Adrenal gland (tissue), 12 donors: Measurements from ENCODE around the gene TUBB2B. TPM values are rescaled to one million over a fixed set of nuclear protein-coding genes. Genes with fewer than 3 reads are reported as not detected.

Experiments
- DNase-seq, 7 donors: peaks; one replicate each; pipeline ENCODE4 v3.0.0-alpha.2; 2019 to 2020
- H3K27ac ChIP-seq, 5 donors: fragments of 200-600 bp; sonication (generic) in 4 of 5; 1 replicate in 3 of 5; 2 replicates in 2 of 5; pipeline versions ENCODE4 v1.5.1 to v1.8.0; 2016 to 2020; ENCODE audit warnings: mild to moderate bottlenecking in 1 of 5
- H3K27me3 ChIP-seq: fragments of 200-600 bp; 2 replicates; pipeline ENCODE4 v1.8.0; 2021
- H3K36me3 ChIP-seq, 2 donors: fragments of 200-600 bp; replicated peaks in 1 of 2; 1 replicate in 1 of 2; 2 replicates in 1 of 2; pipeline versions ENCODE4 v1.5.1 to v1.8.0; 2018 to 2022
- H3K4me1 ChIP-seq, 2 donors: fragments of 200-600 bp; replicated peaks in 1 of 2; 1 replicate in 1 of 2; 2 replicates in 1 of 2; pipeline versions ENCODE4 v1.5.1 to v1.8.0; 2018 to 2021
- H3K4me3 ChIP-seq, 4 donors: fragments of 200-600 bp; sonication (generic) in 3 of 4; one replicate each; pipeline ENCODE4 v1.5.1; 2016 to 2018
- H3K9me3 ChIP-seq, 3 donors: fragments of 200-600 bp; sonication (generic) in 1 of 3; replicated peaks in 1 of 3; 1 replicate in 2 of 3; 2 replicates in 1 of 3; pipeline versions ENCODE4 v1.5.1 to v1.8.0; 2016 to 2021
- POLR2A ChIP-seq, 2 donors: fragments of 450-650 bp; IDR thresholded peaks; one replicate each; pipeline ENCODE4 v1.6.1; 2017; ENCODE audit warnings: antibody characterized with exemption in 2 of 2, mild to moderate bottlenecking in 2 of 2, moderate library complexity in 1 of 2
- WGBS, 4 donors: extraction: QIAGEN DNeasy Blood & Tissue Kit in 2 of 4; methylation state at CpG; one replicate each; pipeline versions ENCODE4 v1.1.5 to v1.1.7; 2013 to 2017; 5-methylcytosine and 5-hydroxymethylcytosine counted together
- intact Hi-C, 2 donors: fragments of 100-400 bp; cut with DNase I; formaldehyde crosslinking; loops; one replicate each; pipeline versions ENCODE4 v1.14.1 to v1.15.0; 2022 to 2023
- polyA plus RNA-seq, 3 donors: library from polyadenylated mRNA; stranded (reverse); fragments of 200-250 nt in 2 of 3; fragments of 350-450 nt in 1 of 3; fragmentation: Illumina TruSeq in 1 of 3; extraction: RNeasy Lipid Tissue Mini Kit (QIAGEN cat#74804) in 1 of 3; gene quantifications; one replicate each; pipeline ENCODE4 v1.2.3, GENCODE V29; 2013 to 2014
- total RNA-seq, 9 donors: library from RNA; depleted of rRNA in 4 of 9; stranded (reverse); fragments of >200 nt in 4 of 9; fragments of 120-200 nt in 1 of 9; fragmentation: NEBNext Ultra II Directional in 1 of 9; extraction: Animal tissue kit (Norgen Biotek cat#: 25700) in 1 of 9; gene quantifications; one replicate each; pipeline versions ENCODE4 v1.1.0 to v1.2.4, GENCODE V29; 2013 to 2023
- TF ChIP-seq, protein P1 (sequence below), 6 experiments: fragments of 450-650 bp in 4 of 6; fragments of 200-600 bp in 2 of 6; sonication (generic) in 1 of 6; IDR thresholded peaks; 1 replicate in 5 of 6; 2 replicates in 1 of 6; pipeline versions ENCODE4 v1.5.1 to v1.8.0; 2016 to 2021; ENCODE audit warnings: antibody characterized with exemption in 6 of 6, mild to moderate bottlenecking in 2 of 6, moderate library complexity in 1 of 6
- donor health status: healthy with polysubstance abuse.
- donor health status: Bipolar disorder and iron deficiency.
- donor health status: DM: yes; HTN: yes; CAD: no.
- donor health status: DM: no; HTN: no; CAD: no.
- donor health status: DM: no; HTN: no; CAD: no.
- donor health status: DM: yes; HTN: yes; CAD: no.

Gene TUBB2B
- total and polyA plus RNA-seq, 12 donors: 0.98 to 37.3 (median 2.1) TPM; not detected in 1

DNA sequence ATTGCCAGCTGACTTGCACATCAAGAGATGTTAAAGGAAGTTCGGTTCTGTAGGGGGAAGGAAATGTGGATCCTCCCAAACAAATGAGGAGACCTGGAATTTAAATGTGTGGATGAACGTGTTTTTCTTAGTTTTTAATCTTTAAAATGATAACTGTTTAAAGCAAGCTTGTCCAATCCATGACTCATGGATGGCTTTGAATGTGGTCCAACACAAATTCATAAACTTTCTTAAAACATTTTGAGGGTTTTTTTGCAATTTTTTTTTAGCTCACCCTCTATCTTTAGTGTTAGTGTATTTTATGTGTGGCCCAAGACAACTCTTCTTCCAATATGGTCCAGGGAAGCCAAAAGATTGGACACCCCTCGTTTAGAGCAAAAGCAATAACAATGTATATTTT, 12.6 kb downstream of the TUBB2B start:
- Histone ChIP-seq H3K4me1 (no peaks in the 10 kb centered on the region), H3K4me3 (no peak overlapping the region), H3K9me3 (no peaks in the 10 kb centered on the region), H3K27me3 (no peaks in the 10 kb centered on the region), H3K27ac (no peak overlapping the region), H3K36me3 (no peaks in the 10 kb centered on the region)
- intact Hi-C loops: no loop called here
- TF ChIP-seq, protein P1, sequence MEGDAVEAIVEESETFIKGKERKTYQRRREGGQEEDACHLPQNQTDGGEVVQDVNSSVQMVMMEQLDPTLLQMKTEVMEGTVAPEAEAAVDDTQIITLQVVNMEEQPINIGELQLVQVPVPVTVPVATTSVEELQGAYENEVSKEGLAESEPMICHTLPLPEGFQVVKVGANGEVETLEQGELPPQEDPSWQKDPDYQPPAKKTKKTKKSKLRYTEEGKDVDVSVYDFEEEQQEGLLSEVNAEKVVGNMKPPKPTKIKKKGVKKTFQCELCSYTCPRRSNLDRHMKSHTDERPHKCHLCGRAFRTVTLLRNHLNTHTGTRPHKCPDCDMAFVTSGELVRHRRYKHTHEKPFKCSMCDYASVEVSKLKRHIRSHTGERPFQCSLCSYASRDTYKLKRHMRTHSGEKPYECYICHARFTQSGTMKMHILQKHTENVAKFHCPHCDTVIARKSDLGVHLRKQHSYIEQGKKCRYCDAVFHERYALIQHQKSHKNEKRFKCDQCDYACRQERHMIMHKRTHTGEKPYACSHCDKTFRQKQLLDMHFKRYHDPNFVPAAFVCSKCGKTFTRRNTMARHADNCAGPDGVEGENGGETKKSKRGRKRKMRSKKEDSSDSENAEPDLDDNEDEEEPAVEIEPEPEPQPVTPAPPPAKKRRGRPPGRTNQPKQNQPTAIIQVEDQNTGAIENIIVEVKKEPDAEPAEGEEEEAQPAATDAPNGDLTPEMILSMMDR (IDR thresholded peaks at IDR 0.05): no peak
- no peak for TF ChIP-seq POLR2A (IDR thresholded peaks at IDR 0.05)
- no peak for DNase-seq
- 34 to 45% (median 43%) methylated on average over 3 of the region's 3 CpGs for WGBS, 4 donors

DNA sequence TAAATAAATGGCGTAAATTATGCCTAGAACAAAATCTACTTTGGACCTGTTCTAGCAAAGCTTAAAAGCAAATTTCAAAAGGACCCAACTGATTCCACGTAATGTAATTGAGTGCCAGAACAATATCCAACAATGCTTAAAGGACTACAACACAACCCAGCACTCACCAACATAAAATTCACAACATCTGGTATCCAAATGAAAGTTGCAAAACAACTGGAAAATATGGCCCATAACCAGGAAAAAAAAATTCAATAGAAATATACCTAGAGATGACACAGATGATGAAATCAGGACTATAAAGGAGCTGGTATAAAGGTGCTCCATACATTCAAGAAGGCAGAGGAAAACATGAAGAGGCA, 14.1 kb downstream of the TUBB2B start:
- Histone ChIP-seq H3K36me3 (no peaks in the 10 kb centered on the region), H3K4me3 (no peak overlapping the region), H3K9me3 (no peaks in the 10 kb centered on the region), H3K27ac (no peak overlapping the region), H3K4me1 (no peaks in the 10 kb centered on the region), H3K27me3 (no peaks in the 10 kb centered on the region)
- intact Hi-C loops: no loop called here
- no peak for DNase-seq
- WGBS, 4 donors: 84 to 94% (median 91%) methylated on average over 2 of the region's 2 CpGs
- TF ChIP-seq, protein P1 (IDR thresholded peaks at IDR 0.05): no peak
- TF ChIP-seq POLR2A (IDR thresholded peaks at IDR 0.05): no peak

DNA sequence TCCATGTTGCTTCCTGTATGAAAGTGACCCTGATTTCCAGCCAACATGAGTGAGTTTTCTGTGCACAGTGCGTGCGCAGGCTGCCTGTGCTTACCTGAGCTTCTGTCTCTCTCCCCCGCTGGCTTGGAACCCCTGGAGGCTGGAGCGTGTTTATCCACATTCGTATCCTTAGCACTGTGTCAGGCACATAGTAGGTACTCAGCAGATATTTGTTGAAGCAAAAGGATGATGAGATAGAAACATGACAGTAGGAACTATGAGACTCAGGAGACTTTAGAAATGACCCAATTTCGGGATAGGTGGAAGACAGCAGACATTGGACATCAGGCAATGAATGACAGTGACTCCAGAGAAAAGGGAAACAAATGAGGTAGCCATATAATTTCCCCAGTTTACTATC, 15.2 kb downstream of the TUBB2B start:
- no peak overlapping the region for H3K4me3 ChIP-seq
- no peak for DNase-seq
- TF ChIP-seq, protein P1 (IDR thresholded peaks at IDR 0.05): no peak
- no peak for TF ChIP-seq POLR2A (IDR thresholded peaks at IDR 0.05)
- no peaks in the 10 kb centered on the region for H3K4me1 ChIP-seq
- no peak overlapping the region for H3K27ac ChIP-seq
- WGBS, 4 donors: 88 to 97% (median 96%) methylated on average over 6 of the region's 6 CpGs
- H3K36me3 ChIP-seq: no peaks in the 10 kb centered on the region
- no peaks in the 10 kb centered on the region for H3K9me3 ChIP-seq
- no peaks in the 10 kb centered on the region for H3K27me3 ChIP-seq
- intact Hi-C loops: no loop called here

DNA sequence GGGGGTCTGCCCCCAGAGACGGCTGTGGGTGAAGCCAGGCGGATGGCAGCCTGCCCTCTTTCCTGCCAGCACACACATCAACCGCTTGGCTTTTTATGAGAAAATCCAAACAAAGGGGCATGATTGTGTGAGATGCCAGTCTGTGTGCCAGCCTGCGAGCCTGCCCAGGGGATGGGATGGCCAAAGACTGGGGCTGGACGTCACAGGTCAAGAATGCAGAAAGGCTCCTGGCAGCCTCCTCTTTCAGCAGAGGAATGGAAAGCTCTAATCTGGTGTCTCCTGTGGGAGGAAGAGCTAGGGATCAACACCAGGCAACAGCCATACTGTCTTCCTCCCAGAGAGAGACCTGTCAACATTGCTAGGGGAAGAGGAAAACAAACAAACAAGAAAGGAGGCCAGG, 15.8 kb downstream of the TUBB2B start:
- intact Hi-C loops: no loop called here

More for the DNA sequence above, 15.8 kb downstream of the TUBB2B start:
- H3K27ac ChIP-seq: no peak overlapping the region
- no peaks in the 10 kb centered on the region for H3K27me3 ChIP-seq
- TF ChIP-seq, protein P1 (IDR thresholded peaks at IDR 0.05): no peak
- no peak for TF ChIP-seq POLR2A (IDR thresholded peaks at IDR 0.05)
- 79 to 81% (median 81%) methylated on average over 5 of the region's 5 CpGs for WGBS, 4 donors
- no peaks in the 10 kb centered on the region for H3K9me3 ChIP-seq
- no peaks in the 10 kb centered on the region for H3K4me1 ChIP-seq
- no peak overlapping the region for H3K4me3 ChIP-seq
- H3K36me3 ChIP-seq: no peaks in the 10 kb centered on the region
- no peak for DNase-seq
